Measurements from ENCODE around the gene CS.

The CS gene

GRCh38 chr12:56248711-56249110 is 51.4 kb downstream of the CS start:
- TF ChIP-seq GATA3 (IDR thresholded peaks at IDR 0.05; ENCODE audit: low read depth, low read length) (no peak), GATA2 (IDR thresholded peaks at IDR 0.05; ENCODE audit: low read depth, low read length) (no peak)

GRCh38 chr12:56247923-56248322 is 52.2 kb downstream of the CS start:
- TF ChIP-seq GATA2 (IDR thresholded peaks at IDR 0.05; ENCODE audit: low read depth, low read length) (no peak), GATA3 (IDR thresholded peaks at IDR 0.05; ENCODE audit: low read depth, low read length) (no peak)

- no peak for TF ChIP-seq GATA3 (IDR thresholded peaks at IDR 0.05; ENCODE audit: low read depth, low read length)
- TF ChIP-seq GATA2 (IDR thresholded peaks at IDR 0.05; ENCODE audit: low read depth, low read length), result no peak
Measured at GRCh38 chr12:56244494-56244893, 55.6 kb downstream of the CS start.

GRCh38 chr12:56243731-56244181 is 56.4 kb downstream of the CS start:
- TF ChIP-seq GATA3 (IDR thresholded peaks at IDR 0.05; ENCODE audit: low read depth, low read length) (no peak), GATA2 (IDR thresholded peaks at IDR 0.05; ENCODE audit: low read depth, low read length) (no peak; the same call in 1 of the 2 replicates)

- TF ChIP-seq GATA3 (IDR thresholded peaks at IDR 0.05; ENCODE audit: low read depth, low read length) (no peak), GATA2 (IDR thresholded peaks at IDR 0.05; ENCODE audit: low read depth, low read length) (no peak)
Measured at GRCh38 chr12:56242986-56243385, 57.1 kb downstream of the CS start.

GRCh38 chr12:56241424-56242303 is 58.5 kb downstream of the CS start:
- no peak for TF ChIP-seq GATA3 (IDR thresholded peaks at IDR 0.05; ENCODE audit: low read depth, low read length)
- no peak for TF ChIP-seq GATA2 (IDR thresholded peaks at IDR 0.05; ENCODE audit: low read depth, low read length)

GRCh38 chr12:56237552-56237951 is 62.6 kb downstream of the CS start:
- TF ChIP-seq GATA3 (IDR thresholded peaks at IDR 0.05; ENCODE audit: low read depth, low read length) (no peak), GATA2 (IDR thresholded peaks at IDR 0.05; ENCODE audit: low read depth, low read length) (no peak)

GRCh38 chr12:56236985-56237384 is 63.1 kb downstream of the CS start:
- TF ChIP-seq GATA3 (IDR thresholded peaks at IDR 0.05; ENCODE audit: low read depth, low read length) (no peak), GATA2 (IDR thresholded peaks at IDR 0.05; ENCODE audit: low read depth, low read length) (no peak)

- TF ChIP-seq GATA3 (IDR thresholded peaks at IDR 0.05; ENCODE audit: low read depth, low read length), result no peak
- no peak for TF ChIP-seq GATA2 (IDR thresholded peaks at IDR 0.05; ENCODE audit: low read depth, low read length)
Measured at GRCh38 chr12:56236091-56236490, 64.0 kb downstream of the CS start.

GRCh38 chr12:56234746-56235436 is 65.2 kb downstream of the CS start:
- no peak for TF ChIP-seq GATA3 (IDR thresholded peaks at IDR 0.05; ENCODE audit: low read depth, low read length)
- 0 out of 2 replicates have a peak, but pooled peaks have one; percentile 30 for TF ChIP-seq GATA2 (IDR thresholded peaks at IDR 0.05; ENCODE audit: low read depth, low read length)

GRCh38 chr12:56231184-56231582 is 68.9 kb downstream of the CS start:
- TF ChIP-seq GATA2 (IDR thresholded peaks at IDR 0.05; ENCODE audit: low read depth, low read length) (no peak), GATA3 (IDR thresholded peaks at IDR 0.05; ENCODE audit: low read depth, low read length) (no peak)

- no peak for TF ChIP-seq GATA3 (IDR thresholded peaks at IDR 0.05; ENCODE audit: low read depth, low read length)
- TF ChIP-seq GATA2 (IDR thresholded peaks at IDR 0.05; ENCODE audit: low read depth, low read length), result no peak
Measured at GRCh38 chr12:56230432-56231183, 69.5 kb downstream of the CS start.

- no peak for TF ChIP-seq GATA3 (IDR thresholded peaks at IDR 0.05; ENCODE audit: low read depth, low read length)
- no peak for TF ChIP-seq GATA2 (IDR thresholded peaks at IDR 0.05; ENCODE audit: low read depth, low read length)
Measured at GRCh38 chr12:56229916-56230431, 70.2 kb downstream of the CS start, which contains the start of gene SLC39A5. Gene SLC39A5, plus strand, starts transcription at chr12:56230051. Its CDS starts 1,224 bp downstream, at chr12:56231275.

- TF ChIP-seq GATA2 (IDR thresholded peaks at IDR 0.05; ENCODE audit: low read depth, low read length) (no peak), GATA3 (IDR thresholded peaks at IDR 0.05; ENCODE audit: low read depth, low read length) (no peak)
Measured at GRCh38 chr12:56229082-56229481, 71.0 kb downstream of the CS start.
